CD4-positive, alpha-beta T cell treated with Interleukin-4 for 1 hour (primary cell): ENCODE measurements around the gene GUSB.
"Not testable (repeated sequence)": the region's sequence is repeated elsewhere in the genome, so short reads cannot be mapped to it uniquely, and the experiment has no call there.

Experiments used
- DNase-seq, 2 donors: peaks; one replicate each; pipeline ENCODE4 v3.0.0-alpha.2; 2020 to 2022

GUSB gene

DNA sequence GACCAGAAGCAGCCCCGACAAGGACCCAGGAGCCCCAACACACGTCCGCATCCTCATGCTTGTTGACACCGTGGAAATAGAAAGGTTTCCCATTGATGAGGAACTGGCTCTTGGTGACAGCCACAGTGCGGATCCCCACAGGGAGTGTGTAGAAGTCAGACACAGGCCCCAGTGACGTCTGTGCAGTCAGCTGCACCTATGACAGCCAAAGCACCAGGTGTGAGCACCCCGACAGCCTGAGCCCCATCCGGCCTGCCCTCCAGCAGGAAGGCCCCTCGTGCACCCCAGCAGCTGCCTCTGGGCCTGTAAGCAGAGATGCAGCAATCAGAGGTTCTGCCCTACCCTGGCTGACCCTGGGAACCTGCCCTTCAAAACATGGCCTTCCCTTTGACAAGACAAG lies 7.1 kb downstream of the GUSB start:
- DNase-seq, result no peak

DNA sequence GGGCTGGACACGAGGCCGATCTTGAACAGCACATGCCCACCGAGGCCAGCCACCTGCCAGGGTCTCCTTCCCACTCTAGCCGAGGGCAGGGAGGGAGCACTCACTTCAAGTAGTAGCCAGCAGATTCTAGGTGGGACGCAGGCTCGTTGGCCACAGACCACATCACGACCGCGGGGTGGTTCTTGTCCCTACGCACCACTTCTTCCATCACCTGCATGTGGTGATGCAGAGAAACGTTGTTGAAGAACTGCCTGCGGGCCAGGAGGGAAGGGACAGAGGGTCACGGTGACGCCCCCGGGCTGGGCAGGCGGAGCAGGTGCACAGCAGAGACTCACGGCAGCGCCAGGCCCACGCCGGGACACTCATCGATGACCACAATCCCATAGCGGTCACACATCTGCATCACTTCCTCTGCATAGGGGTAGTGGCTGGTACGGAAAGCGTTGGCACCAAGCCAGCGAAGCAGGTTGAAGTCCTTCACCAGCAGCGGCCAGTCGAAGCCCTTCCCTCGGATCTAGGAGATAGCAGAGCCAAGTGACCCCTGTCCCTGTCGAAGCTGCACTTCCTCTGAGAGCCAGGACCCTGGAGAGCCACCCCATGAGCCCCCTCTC lies 7.7 kb downstream of the GUSB start:
- no peak for DNase-seq

DNA sequence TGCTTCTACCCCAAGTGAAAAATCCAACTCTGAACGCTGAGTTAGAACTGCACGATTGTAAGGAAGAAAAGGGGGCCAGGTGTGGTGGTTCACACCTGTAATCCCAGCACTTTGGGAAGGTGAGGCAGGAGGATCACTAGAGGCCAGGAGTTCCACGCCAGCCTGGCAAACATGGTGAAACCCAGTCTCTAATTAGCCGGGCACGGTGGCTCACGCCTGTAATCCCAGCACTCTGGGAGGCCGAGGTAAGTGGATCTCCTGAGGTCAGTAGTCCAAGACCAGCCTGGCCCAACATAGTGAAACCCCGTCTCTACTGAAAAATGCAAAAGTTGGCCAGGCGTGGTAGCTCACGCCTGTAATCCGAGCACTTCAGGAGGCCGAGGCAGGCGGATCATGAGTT lies 9.0 kb downstream of the GUSB start:
- DNase-seq, result no peak

DNA sequence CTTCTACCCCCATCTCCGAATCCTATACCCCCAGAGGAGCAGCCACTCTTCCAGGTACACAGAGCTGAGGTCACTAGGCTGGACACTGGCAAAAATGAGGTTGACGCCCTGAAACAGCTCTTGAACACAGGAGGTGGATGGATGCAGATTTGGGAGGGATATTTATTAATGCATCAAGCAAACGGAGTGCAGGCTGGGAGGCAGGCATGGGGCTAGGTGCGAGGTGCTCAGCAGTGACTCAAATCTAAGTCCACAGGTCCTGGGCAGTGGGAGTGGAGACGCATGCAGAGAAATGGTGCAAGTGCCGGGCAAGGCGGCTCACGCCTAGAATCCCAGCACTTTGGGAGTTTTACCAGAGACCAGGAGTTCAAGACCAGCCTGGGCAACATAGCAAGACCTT lies 11.0 kb downstream of the GUSB start:
- DNase-seq, result no peak

DNA sequence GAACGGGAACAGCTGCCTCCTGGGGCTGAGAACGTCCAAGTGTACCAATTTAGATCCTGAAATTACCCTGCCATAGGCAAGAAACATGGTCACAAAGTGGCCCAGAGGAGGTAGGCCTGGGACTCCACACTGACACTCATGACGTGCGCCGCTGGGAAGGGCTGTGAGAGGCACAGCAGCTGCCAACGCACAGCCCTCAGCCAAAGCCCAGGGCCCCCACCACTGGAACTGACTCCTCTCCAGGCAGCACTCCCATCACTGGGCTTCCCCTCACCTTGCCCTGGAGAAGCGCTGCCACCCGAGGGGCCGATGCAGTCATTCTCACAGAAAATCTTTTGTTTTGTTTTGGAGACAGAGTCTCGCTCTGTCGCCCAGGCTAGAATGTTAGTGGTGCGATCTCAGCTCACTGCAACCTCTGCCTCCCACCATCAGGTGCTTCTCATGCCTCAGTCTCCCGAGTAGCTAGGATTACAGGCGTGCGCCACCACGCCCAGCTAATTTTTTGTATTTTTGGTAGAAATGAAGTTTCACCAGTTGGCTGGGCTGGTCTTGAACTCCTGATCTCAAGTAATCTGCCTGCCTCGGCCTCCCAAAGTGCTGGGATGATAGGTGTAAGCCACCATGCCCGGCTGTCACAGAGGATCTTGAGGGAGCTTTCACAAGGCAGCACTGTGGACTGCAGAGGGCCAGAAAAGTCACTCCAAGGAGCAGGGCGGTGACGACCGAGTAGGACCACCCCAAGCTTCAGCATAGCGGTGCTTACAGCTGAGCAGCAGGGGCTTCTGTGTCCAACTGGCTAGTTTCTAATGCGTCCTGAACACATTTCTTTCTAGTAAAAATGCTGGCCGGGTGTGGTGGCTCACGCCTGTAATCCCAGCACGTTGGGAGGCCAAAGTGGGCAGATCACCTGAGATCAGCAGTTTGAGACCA lies 13.5 kb downstream of the GUSB start:
- DNase-seq, result no peak

DNA sequence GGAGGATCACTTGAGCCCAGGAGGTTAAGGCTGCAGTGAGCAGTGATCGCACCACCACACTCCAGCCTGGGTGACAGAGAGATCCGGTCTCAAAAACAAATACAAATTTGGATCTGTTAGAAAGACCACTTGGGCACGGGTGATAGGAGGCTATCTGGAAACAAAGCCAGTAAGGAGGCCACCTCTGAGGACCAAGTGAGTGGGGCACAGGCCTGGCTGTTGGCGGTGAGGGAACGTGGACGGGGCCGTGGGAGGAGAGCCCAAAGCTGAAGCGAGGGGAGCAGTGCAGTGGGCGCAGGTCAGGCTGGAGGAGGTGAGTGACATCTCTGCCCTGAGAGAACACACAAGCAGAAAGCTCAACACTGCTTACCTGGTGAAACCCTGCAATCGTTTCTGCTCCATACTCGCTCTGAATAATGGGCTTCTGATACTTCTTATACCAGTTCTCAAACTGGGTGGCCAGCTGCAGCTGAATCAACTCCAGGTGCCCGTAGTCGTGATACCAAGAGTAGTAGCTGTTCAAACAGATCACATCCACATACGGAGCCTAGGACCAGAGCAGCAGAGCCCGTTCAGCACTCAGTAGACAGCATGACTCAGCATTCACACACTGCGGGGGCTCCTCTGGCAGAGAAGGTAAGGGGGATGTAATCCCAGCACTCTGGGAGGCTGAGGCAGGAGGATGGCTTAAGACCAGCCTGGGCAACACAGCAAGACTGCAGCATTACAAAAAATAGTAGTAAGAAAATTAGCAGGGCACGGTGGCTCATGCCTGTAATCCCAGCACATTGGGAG lies 14.5 kb downstream of the GUSB start:
- no peak for DNase-seq

DNA sequence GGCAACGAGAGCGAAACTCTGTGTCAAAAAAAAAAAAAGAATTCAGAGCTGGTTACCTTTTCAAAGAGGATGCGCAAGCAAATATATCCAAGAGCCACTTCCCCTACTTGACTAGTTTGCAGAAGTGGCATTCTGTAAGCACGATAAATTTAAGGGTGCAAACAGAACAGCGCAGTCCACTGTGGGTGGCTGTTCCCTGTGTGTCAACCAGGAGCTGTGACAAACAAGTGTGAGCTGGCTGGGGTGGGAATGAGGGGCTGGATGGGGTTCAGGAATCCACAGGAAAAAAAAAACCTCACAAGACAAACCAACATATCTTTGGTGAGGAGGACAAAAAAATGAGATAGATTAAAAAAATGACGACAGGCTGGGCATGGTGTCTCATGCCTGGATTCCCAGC lies 15.9 kb downstream of the GUSB start:
- DNase-seq, result no peak

DNA sequence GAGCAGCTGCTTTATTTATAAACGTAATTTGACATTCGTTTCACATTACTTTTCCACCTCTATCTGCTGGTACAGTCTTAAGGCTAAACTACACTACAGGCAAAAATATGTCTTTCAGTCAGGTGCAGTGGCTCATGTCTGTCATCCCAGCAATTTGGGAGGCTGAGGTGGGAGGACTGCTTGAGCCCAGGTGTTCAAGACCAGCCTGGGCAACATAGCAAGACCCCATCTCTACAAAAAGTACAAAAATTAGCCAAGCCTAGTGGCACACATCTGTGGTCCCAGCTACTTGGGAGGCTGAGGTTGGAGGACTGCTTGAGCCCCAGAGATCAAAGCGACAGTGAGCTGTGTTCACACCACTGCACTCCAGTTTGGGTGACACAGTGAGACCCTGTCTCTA lies 17.3 kb downstream of the GUSB start:
- not testable (repeated sequence) for DNase-seq

DNA sequence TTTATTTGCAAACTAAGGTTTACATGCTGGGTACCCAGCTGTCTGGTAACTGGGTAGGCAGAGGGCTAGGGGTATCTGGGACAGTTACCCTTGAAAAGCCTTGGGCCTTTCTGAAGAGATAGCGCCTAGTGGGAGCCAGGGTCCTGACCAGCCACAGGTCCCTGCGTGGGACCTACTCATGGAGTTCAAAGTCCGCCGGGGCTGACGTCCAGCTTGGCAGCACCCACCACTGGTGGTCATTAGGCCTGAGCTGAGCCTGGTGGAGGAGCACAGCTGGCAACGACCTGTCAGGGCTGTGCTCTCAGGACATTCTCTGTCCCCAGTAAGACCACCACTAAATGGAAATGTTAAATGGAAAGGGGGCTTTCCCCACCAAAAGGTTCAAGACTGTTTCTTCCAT lies 20.0 kb downstream of the GUSB start:
- DNase-seq, result peak in 1 of 2 donors; percentile 6

DNA sequence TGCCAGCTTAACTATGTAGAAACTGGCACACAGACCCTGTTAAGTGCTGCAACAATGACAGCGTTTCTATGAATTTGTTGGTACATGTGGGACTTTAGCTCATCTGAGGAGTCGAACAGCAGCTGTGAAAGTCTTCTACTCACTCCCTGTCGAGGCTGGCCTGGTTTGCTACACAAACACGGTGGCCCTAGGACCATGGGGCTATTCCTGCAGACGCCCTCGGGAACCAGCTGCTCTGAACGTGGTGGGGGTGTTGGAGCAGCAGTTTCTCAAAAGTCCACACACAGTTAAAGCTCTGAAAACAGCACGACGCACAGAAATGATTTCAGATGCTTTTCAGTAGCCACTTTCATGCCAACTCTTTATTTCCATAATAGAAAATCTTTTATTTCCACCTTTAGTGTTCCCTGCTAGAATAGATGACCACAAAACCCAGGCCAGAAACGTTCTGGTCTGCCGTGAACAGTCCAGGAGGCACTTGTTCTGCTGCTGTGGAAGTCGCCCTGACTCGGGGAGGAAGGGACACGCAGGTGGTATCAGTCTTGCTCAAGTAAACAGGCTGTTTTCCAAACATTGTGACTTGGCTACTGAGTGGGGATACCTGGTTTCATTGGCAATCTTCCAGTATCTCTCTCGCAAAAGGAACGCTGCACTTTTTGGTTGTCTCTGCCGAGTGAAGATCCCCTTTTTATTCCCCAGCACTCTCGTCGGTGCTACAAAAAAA lies 21.5 kb downstream of the GUSB start:
- peak in 1 of 2 donors; percentile 6 for DNase-seq

DNA sequence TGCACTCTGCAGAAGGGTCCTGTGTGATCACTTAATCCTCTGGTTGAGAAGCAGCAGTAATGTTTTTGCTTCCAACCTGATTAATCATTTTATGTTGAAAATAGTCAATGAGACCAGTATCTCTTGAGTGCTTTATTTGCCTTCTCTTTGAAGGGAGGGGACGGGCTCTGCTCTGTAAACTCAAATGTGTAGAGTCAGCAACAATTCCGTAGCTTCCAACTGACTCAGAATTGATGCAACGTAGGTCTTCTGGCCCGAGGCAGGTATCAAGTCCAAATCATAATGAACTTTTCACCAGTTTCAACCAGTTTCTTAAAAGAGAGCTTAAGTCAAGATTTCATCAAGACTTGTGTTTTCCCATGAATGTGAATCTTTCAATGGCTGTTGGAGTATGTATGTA lies 26.3 kb downstream of the GUSB start:
- DNase-seq, result no peak

DNA sequence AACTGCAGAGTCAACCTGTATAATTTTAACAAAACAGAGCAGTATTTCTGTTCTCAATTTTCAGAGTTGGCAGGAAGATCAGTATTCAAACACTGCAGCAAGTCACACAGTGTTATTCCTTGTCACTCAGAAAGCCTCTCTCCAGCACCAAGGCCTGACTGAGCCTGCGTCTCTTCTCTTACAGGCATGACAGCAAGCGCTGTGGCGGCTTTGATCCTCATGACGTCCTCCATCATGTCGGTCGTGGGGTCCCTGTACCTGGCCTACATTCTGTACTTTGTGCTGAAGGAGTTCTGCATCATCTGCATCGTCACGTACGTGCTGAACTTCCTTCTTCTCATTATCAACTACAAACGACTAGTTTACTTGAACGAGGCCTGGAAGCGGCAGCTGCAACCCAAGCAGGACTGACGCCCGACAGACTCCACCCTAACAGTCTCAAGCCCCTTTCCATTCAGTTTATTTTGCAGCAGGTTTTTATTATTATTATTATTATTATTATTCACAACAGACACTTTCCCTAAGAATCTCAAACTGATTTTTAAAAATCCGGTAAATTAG lies 28.0 kb downstream of the GUSB start:
- DNase-seq, result peak in 1 of 2 donors; percentile 7

DNA sequence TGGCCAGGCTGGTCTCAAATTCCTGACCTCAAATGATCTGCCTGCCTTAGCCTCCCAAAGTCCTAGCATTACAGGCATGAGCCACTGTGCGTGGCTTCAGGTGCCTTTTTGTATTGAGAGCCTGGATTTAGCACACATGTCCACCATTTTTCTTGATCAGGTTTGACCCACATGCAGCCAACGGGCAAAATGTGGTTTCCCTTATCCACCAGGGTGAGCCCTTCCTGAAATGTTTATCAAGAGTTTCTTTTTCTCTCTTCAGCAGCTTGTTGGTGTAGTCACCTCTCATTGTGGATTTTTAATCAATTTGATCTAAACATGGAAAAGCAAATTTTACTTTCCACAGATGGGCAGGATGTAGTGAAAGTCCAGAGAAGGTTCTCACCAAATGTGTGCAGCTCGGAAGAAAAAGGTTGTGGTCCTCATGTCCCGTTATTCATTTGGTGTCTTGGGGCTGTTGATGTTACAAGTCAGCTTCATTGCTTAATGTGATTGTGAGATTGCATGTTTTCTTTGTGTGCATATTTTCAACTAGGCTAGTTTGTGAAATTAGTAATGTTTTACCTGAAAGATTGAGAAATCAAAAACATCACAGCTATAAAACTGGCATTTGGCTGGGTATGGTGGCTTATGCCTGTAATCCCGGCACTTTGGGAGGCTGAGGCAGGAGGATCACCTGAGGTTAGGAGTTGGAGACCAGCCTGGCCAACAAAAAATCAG lies 28.9 kb downstream of the GUSB start:
- no peak for DNase-seq

DNA sequence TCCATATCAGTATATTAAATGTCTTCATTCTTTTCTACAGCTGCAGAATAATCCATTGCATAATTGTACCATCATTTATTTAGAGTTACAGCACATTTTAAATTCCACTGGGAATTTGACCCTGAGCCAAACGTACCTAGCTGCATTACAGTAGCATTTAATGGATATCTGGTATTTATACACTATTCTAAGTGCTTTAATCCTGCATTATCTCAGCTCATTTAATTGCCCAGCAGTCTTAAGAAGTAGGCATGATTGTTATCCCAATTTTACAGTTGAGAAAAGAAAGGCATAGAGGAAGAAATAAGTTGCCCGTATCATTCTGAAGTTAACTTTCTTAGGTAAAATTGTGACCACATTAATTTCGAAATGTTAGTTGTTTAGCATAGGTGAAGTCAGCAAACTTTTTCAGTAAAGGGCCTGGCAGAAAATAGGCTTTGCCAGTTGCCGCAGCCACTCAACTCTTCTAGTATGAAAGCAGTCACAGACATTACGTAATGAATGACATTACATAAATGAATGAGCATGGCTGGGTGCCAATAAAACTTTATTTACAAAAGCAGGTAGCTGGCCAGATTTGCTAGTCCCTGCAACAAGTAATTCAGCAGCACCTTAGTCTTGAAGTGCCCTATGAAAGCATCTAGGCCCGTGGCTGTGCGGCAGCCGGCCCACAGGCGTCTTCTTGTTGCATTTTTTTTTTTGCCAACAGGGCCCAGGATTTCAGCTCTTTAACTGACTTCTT lies 30.0 kb downstream of the GUSB start:
- DNase-seq, result no peak

DNA sequence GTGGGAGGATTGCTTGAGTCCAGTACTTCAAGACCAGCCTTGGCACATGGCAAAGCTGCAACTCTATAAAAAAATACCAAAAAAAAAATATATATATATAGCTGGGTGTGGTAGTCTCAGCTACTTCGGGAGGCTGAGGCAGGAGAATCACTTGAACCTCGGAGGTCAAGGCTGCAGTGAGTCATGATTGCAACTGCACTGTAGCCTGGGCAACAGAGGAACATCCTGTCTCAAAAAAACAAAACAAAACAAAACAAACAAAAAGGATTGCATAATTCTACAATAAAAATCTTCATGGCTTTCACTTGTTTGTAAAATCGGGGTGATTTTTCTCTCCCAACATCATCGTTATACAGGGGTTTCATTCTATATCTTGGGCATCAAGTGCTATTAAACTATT lies 35.1 kb downstream of the GUSB start:
- peak in 1 of 2 donors; percentile 20 for DNase-seq

DNA sequence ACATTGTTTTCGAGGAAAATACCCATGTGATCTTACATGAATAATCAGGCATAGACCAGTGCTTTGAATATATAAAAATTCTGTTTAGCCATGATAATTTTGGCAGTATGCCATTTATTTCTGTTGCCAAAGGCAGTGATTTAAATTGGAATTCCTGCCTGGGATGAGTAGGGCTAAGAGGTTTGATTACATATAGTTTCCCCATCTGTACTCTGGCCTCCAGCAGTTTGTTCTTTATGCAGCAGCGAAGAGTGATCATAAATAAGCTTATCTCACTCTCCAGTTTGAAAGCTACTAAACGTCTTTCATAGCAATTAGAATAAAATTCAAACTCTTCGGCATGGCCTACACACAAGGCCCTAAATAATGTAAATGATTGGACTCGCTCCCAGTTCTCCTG lies 36.2 kb downstream of the GUSB start:
- not testable (repeated sequence) for DNase-seq

DNA sequence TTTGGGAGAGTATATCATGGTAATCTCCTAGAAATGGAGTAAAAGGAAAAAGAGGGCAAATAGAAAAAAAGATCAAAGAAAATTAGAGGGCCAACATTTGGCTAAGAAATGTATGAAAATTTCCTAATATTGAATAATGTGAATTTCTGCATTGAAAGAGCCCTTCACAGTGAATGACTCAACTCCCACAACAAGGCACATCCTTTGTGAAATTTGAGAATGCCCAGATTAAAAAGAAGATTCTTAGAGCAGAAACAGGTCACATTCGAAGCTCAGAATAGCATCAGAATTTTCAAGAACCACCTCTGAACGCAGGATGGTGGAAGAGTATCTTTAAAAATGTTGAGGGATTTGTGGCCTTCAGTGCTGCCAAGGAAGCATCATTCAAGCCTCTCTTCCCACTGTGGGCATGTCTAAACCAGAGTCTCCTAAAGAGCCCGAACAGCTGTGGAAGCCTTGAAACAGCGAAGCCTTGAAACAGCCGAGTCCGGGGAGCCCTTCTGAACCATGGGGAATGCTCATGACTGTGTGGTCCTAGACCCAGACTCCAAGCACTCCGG lies 43.6 kb downstream of the GUSB start:
- no peak for DNase-seq

DNA sequence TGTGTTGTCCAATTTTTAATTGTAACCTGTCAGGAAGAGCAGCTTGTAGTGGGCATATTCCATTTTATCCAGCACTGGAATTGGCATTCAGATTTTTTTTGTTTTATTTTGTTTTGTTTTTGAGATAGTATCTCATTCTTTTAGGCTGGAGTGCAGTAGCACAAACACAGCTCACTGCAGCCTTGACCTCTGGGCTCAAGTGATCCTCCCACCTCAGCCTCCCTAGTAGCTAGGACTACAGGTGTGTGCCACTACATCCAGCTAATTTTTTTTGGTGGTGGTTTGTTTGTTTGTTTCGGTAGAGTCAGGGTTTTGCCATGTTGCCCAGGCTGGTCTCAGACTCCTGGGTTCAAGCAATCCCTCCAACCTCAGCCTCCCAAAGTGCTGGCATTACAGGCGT lies 44.7 kb downstream of the GUSB start:
- no peak for DNase-seq

DNA sequence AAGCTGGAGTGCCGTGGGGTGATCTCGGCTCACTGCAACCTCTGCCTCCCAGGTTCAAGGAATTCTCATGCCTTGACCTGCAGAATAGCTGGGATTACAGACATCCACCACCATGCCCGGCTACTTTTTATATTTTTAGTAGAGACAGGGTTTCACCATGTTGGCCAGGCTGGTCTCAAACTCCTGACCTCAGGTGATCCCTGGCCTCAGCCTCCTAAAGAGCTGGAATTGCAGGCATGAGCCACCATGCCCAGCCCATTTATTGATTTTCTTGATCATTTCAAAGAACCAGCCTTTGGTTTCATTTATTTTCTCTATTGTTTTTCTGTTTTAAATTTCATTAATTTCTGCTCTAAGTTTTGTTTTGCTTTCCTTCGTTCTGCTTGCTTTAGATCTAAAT lies 50.3 kb downstream of the GUSB start:
- DNase-seq, result no peak

DNA sequence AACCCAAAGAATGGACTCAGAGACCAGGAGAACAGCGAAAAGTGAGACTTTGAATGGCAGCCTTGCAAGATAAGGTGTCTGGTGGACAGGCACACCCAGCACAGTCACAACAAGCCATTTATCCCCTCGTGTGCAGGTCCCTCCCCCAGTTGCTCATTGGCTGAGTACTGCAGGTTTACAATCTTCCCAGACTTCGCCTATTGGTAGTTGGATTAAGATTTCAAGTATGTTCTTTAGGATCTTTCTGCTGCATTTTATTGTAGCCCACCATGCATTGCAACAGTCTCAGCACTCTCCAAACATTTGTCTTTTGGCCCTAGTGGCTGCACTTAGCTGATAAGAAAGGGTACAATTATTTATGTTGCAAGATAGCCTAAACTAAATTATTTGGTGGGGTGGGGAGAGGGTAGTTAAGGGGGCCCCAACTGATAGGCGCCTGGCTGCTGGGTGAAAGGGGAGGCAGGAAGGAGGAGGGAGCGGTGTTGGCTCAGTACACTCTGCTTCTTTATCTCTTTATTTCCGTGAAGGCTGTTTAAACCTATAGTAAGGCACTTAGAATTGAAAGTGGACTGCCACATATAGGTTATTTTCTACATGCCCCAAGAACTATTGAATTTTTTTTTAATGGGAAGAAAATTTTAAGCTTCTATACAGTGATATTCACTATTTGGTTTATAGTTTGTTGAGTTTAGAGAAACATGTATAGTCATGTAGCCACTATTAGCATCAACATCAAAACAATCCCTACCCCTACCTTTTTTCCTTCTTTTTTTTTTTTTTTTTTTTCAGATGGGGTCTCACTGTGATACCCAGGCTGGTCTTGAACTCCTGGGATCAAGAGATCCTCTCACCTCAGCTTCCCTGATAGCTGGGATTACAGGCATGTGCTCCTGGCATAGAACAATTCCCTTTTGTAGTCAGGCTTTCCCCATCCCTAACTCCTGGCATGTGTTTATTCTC lies 54.2 kb downstream of the GUSB start:
- DNase-seq, result no peak
